HG03520 (cell line): ENCODE results near the gene NCBP1.

Experiments used
- ATAC-seq: cut with Tn5 transposase; IDR thresholded peaks from one replicate; pipeline ENCODE4 v1.9.1; 2021; ENCODE audit warnings: mild to moderate bottlenecking, moderate library complexity; ENCODE audit not compliant: unreplicated experiment

Gene NCBP1

GRCh38 chr9:97625620-97626019, 8.0 kb upstream of the NCBP1 start:
- no peak for ATAC-seq

- ATAC-seq = no peak
Measured at GRCh38 chr9:97627624-97628023, 6.0 kb upstream of the NCBP1 start.

- no peak for ATAC-seq
Measured at GRCh38 chr9:97628668-97629067, 5.0 kb upstream of the NCBP1 start.

GRCh38 chr9:97629156-97629555, 4.5 kb upstream of the NCBP1 start:
- no peak for ATAC-seq

- ATAC-seq = no peak
Measured at GRCh38 chr9:97630591-97630990, 3.0 kb upstream of the NCBP1 start.

- peak; percentile 3 for ATAC-seq
Measured at GRCh38 chr9:97632248-97632984, 1.2 kb upstream of the NCBP1 start.

DNA sequence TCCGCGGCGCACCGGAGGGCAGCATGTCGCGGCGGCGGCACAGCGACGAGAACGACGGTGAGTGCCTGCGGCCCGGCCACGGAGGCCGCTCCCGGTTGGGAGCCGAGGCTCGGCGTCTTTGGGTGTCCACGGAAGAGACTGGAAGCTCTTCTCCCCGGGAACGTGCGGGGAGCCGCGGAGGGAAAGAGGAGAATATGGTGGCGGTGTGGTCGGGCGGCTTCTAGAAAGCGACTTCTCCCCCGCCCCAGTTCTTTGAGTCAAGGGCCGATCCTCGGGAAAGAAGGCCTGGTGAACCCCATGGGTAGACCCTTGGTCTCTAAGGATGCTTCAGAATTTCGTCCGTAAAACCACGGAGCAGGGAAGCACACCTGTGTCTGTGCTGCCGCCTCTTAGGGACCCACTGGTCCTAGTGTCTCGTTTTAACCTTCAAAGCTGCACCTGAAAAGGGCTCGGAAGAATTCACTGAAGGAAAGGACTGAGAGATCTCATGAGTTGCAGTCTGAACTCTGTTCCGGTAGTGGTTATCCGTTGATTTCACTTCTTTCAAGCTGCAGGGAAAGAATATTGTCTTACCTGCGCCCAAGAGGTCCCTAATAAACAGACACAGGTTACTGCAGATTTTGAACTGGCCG, 354 bp downstream of the NCBP1 start:
- ATAC-seq = no peak

DNA sequence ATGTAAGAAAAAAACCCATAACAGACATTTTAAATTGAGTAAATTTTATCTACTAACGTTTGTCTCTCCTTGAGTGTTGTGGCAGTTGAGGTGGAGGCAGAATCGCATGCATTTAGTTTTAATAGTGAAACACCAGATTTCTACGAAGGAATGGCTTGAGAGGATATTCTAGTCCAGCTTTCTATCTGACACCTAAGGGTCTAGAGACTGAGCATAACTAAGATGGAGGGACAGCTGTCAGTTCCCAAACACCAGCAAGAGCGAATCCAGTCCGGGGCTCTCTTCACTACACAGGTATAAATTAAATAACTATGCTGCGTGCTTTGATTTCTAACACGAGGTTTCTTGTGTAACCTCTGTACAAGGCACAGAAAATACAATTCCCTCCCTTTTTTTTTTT, 1.4 kb downstream of the NCBP1 start:
- no peak for ATAC-seq

GRCh38 chr9:97636903-97637302, 3.3 kb downstream of the NCBP1 start:
- no peak for ATAC-seq

- ATAC-seq = no peak
Measured at GRCh38 chr9:97638666-97639065, 5.0 kb downstream of the NCBP1 start.

GRCh38 chr9:97640325-97640724, 6.7 kb downstream of the NCBP1 start:
- ATAC-seq = no peak

DNA sequence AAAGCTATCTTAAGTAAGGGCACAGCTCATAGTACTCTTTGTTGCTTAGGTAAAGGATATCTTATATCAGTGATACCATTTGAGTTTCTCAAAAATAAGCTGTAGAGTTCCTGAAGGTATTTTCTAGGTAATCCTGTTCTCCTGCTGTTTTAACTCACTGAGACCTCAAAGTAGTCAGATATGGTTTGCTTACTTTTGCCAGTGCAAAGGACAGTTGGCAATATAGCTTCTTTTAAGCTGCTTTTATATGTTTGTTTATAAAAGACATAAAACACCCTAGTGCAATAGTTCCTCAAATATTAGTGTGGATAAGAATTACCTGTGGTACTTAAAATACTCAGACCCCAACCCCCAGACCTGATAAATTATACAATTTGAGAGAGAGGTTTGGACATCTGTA, 12.1 kb downstream of the NCBP1 start:
- no peak for ATAC-seq

DNA sequence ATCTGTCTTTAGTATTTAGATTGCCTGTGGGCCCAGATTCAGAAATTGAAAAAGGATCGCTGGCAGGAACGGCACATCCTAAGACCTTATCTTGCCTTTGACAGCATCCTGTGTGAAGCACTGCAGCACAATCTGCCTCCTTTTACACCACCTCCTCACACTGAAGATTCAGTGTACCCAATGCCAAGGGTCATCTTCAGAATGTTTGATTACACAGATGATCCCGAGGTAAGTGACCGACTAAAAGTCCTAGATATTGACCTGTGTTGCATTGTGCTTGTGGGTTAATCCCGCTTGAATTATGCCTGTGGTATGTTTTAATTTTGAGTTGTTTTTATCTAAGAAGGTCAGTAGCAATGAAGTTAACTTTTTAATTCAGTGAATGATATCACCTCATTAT, 14.4 kb downstream of the NCBP1 start:
- ATAC-seq = no peak

DNA sequence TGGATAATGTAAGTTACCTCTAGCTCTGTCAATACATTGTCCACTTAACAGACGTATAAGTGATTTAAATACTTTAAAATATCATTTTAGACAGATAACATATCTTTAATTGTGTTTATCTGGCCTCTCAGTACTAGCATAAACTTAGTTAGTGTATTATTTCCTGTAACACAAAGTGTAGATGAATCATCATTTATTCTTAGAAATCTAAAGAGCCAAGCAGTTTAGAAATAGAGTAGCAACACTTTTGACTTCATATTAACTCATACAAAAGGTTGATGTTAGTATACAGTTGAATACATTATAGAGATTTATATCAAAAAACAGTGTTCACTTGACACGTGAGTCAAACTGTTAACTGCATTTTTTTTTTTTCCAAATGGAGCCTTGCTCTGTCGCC, 18.0 kb downstream of the NCBP1 start:
- ATAC-seq = no peak

GRCh38 chr9:97658707-97659106, 25.1 kb downstream of the NCBP1 start:
- ATAC-seq = no peak

- no peak for ATAC-seq
Measured at GRCh38 chr9:97659771-97660170, 26.1 kb downstream of the NCBP1 start.

DNA sequence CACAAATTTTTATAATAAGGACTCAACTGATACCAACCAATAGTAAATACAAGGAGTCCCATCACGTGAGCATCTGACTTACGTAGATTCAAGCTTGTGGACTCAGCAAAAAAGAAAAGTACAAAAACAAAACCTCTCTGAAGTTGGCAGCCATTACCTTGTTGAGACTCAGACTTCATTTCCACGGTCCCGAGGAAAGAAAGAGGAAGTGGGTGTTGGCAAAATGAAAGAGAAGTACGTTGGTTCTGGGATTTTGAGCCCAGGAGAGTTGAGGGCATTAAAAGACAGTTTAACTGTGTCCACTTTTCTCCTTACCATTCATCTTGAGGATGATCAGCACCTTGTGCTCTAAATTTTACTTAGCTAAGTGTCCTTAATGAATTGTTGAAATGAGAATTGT, 26.7 kb downstream of the NCBP1 start:
- ATAC-seq = no peak

DNA sequence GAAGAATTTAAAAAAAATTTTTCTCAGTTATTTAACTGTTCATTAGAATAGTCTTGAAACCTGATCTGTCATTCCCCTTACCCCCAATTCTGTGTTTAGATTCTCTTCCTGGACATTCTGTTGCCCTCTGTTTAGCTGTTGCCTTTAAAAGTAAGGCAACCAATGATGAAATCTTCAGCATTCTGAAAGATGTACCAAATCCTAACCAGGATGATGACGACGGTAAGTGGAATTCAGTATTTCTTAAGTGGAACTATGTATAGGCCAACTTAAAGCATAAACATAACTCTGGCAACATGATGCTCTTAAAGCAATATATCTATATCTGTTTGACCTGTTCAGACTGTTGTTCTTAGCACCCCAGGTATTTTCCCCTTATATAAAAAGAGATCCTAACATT, 27.2 kb downstream of the NCBP1 start:
- no peak for ATAC-seq

DNA sequence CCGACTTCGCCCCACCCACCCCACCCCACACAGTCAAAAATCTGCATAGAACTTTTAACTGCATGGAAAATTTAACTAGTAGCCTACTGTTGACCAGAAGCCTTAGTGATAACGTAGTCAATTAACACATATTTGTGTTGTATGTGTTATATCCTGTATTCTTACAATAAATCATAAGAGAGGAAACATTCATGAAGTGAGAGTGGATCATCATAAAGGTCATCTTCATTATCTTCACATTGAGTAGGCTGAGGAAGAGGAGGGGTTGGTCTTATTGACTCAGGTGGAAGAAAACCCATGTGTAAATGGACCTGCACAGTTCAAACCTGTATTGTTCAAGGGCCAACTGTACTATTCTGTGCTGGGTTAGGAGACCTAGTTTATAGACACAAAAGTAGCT, 32.1 kb downstream of the NCBP1 start:
- no peak for ATAC-seq

DNA sequence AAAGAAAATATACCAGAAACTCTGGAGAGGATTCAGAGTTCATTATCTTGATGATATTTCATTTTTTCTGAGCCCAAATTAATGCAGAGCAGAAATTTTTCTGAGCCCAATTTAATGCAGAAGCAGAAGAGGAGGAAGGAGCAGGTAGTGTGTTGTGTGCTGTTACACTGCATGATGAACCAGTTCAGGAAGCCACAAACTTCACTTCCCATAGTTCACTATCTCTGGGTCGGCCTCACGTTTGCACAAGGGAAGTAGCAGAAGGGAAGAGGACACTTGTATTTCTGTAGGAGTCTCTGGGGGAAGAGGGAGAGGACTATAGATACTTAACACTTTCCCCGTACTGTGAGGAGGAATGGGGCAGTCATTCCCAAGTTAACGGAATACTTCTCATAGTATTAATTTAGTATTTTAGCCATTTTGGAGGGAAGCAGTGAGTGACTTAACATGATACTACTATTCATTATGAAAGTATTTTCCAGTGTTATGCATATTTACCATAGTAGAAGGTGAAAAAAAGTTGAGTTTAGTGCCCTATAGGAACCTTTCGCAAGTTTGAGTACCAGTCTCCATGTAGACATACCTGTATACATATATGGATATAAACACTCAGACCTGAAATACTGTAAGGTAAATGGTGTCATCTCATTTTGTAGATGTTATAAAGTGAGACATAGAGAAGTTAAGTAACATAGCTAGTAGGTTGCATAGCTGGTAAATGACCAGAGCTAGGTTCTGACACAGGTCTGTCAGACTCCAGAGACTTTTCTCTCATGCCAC, 33.5 kb downstream of the NCBP1 start:
- ATAC-seq = no peak

- no peak for ATAC-seq
Measured at GRCh38 chr9:97668485-97668884, 34.9 kb downstream of the NCBP1 start.

DNA sequence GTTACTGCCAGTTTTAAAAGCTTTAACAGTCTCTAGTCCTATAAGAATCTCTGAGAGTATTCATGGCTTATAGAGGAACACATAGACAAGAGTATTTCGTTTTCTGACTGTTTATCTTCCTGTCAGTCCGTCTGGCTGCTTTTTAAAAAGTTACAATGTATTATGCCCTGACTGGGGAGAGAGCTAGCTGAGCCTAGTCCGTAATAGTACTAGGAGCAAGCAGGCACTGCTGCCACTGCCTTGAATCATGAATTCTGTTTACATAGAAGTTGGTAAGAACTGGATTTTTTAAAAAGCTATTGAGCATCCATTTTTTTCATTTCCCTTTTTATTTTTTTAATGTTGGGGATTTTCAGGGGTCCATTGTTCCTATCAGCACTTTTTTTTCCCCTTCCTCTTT, 37.0 kb downstream of the NCBP1 start:
- no peak for ATAC-seq
